GM19240 (cell line): ENCODE results near the gene DHX15.

Experiments
- DNase-seq: peaks from one replicate; pipeline ENCODE4 v3.0.0; 2011; ENCODE audit warnings: low spot score; ENCODE audit not compliant: insufficient read length

Gene DHX15

DNA sequence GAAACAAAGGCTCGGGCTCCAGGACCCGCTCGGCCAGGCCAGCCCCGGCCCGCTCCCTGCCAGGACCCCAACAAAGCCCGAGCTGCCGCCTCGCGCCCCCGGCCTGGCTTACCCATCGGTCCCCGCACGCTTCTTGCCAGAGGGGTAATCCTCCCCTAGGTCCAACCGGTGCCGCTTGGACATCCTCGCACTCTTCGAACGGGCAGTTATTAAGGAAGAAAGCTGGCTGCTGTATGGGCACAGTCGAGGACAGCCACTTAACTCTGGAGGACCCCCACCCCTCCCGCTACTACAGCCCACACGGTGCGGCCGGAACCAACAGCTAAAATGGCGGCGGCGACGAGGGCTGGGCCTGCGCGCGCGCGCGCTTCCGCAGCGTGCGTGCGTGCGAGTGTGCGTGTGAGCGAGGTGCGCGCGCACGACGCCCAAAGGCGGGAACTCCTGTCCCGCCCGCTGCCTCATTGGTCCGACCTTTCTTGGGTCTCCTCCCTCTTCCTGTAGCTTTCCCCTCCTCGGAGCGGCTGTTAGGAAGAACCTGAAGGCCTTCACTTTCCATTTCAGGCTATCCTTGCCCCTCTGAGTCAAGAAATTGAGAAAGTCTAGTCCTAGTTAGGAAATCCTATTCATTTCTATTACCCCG is at the start of gene DHX15:
Gene DHX15 (minus strand): TSS at position 344 of the 640 bp plus-strand sequence. CDS start 161 bp downstream, at position 183.
- peak; percentile 54 for DNase-seq

DNA sequence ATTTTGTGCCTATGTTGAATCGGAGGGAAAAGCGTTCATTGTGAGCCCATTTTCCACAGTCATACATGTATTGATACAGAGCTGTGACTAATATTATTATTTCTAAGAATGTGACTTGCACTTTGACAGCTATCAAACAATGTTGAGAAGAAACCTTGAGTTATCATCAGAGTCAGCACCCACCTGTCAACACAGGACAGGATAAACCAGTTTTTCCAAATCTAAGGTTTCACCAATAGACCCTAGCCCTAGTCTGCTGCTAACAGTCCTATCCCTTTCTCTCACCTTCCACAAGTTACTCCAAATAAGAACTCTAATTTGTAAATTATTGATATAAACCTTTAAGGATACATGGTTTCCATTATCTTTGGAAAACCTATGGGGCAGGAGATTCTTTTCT is 47.7 kb upstream of the DHX15 start:
- no peak for DNase-seq

DNA sequence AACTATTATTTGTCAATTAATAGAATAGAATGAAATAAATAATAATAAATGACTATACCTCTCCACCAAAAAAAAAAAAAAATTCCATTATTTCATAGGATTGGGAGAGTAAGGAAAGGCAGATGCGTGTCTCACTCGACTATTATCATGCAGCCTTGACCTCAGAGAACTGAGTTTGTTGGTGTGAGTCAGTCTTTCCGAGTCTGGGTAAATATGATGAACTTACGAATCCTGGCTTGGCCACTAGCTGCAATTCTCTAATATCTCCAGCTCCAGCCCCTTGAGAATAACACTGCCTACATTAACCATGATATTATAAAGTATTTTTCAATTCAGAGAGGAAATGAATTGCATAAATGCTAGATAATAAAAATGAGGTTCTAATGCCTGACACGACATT is 46.6 kb upstream of the DHX15 start:
- DNase-seq = no peak

DNA sequence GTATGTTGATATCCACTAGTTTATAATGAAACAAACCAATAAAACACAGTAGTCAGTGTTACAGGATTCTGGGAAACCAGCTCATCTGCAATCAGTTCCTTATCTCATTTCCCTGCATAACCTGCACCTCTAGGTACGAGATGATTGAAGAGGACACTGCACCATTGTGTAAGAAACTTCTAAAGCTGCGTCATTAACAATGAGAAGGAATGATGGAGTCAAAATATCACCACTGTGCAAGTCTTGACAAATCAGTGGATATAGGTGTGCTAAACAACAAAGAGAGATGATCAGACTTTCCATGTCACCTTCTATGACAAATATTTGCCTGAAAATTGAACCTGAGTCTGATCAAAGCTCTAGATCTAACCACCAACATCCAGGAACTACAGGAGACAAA is 40.7 kb upstream of the DHX15 start:
- no peak for DNase-seq

DNA sequence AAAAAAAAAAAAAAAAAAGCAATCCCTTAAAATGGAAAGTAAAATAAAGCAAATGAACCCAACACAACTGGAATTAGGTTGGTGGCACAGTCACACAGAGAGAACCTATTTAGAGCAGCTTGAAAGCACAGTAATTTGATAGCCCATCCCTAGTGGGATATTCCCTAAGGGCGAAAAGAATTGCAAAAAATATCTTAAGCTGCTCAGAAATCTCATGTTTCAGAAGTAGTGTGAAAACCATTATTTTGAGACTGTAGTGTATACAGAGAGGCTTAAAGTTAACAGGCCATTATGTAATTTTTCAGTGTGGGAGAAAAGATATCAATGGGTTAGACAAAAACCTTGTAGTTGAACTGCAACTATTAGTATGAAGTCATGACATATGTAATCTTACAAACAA is 40.0 kb upstream of the DHX15 start:
- no peak for DNase-seq

DNA sequence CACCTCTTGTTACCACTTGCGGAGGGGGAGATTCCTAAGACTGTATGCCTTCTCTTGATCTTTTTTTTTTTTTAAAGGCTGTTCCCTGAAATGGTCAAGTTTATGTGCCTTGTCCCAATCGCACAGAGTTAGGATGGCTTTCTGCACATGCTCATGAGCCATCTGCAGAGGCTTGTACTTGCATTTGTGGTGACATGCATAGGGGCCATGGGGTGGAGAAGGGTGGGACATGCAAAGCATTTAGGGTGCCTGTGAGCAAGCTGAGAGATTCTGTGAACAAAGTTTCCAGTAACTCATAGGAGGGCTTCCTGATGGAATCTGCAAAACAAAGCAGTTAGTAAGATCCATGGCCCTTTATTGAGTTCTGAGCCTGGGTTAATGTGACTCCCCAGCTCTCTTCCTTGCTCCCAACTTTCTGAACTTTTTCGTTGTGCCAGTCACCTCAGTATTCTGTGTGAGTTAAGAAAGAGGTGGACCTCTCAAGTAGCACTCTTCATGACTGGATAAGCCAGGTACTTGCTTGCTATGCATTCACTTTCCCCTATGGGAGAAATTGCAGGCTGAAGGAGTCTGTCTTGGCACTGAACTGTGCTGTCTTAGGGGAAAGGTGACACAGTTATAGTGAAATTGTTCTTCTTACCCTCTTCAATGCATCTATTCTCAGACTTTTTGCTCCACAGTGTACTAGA is 37.9 kb upstream of the DHX15 start:
- no peak for DNase-seq

DNA sequence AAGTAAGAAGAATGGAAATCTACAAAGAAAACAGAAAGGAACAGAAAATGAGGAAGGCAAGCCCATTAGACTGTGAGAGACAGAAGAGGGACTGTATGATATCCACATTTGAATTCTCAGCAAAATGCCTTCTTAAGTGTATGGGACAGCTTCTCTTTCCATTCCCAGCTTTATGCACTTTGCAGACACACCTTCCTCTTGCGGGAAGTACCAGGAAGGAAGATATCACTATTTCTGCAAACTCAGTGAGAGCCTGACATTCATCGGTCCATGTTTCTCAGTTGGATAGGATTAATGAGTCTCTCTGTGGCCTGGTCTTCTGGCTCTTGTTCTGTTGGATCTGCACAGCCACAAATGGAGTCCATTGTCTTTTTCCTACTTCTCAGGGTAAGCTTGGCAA is 31.6 kb upstream of the DHX15 start:
- no peak for DNase-seq

DNA sequence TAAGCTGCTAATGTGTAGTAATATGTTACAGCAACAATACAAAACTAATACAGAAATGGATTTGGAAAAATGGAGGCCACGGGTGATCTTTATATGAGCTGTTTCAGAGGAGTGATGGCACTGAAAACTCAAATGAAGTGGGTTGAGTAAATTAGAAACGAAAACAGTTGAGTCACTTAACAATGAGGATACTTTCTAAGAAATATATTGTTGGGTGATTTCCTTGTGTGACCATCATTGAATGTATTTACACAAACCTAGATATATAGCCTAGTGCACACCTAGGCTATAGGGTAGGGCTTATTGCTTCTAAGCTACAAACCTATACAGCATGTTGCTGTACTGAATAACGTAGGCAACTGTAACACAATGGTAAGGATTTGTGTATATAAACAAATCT is 30.5 kb upstream of the DHX15 start:
- no peak for DNase-seq

DNA sequence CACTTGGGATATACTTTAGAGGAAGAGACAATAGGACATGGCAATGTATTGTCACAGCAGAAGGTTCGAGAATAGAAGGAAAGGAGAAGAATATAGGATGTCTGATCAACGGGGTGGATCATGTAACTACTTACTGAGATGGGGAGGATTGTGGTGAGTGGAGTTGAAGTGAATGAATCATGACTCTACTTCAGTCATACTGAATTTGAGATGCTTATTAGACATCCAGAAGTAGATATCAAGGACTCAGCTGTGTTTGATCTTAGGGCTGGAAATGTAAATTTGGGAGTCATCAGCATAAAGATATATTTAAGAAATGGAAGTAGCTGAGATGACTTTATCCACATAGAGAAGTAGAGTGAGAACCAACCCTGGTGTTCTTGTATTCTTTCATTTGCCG is 29.1 kb upstream of the DHX15 start:
- no peak for DNase-seq

DNA sequence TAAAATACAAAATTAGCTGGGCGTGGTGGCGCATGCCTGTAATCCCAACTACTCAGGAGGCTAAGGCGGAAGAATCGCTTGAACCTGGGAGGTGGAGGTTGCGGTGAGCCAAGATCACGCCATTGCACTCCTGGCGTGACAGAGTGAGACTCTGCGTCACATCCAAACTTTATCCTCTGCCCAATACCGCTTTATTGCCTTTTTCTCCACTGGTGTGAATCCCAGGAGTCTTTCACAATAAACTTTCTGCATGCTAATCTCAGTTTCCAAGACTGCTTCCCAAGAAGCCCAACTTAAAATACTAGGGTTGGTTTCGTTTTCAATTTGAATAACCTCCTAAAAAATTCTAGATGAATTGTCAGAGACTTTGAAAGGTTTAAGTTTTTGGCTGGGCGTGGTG is 27.2 kb upstream of the DHX15 start:
- DNase-seq = no peak

DNA sequence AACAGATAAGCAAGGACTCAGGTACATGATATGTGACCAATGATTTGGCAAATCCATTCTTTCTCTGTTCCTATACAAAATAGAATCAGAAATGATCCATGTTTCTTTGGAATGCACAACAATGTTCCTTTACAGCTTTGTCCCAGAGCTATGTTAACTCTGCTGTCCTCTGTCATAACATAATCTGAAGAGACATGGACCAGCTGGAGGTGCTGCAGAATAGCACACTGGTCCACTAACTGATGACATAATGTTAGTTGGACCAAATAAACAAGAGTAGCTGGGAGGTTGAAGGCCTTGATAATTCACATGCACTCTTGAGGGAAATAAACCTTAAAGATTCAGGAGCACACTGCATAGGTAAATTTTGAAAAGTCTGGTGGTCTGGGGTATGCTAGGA is 23.0 kb upstream of the DHX15 start:
- DNase-seq = no peak

DNA sequence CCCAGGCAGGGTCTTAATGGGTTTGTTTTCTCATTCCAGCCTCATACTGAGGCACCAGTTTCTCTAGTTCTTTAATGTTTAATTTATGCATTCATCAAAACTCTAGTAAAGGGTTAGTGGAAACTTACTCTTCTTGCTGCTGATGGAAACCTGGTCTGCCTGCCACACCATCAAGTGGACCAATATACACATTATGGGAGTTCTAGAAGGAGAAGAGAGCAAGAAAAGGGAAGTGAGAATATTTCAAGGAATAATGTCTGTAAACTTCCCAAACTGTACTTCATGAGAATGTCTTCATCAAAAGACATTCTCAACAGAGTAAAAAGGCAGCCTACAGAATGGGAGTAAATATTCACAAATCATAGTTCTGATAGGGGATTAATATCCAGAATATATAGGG is 20.9 kb upstream of the DHX15 start:
- DNase-seq = no peak

DNA sequence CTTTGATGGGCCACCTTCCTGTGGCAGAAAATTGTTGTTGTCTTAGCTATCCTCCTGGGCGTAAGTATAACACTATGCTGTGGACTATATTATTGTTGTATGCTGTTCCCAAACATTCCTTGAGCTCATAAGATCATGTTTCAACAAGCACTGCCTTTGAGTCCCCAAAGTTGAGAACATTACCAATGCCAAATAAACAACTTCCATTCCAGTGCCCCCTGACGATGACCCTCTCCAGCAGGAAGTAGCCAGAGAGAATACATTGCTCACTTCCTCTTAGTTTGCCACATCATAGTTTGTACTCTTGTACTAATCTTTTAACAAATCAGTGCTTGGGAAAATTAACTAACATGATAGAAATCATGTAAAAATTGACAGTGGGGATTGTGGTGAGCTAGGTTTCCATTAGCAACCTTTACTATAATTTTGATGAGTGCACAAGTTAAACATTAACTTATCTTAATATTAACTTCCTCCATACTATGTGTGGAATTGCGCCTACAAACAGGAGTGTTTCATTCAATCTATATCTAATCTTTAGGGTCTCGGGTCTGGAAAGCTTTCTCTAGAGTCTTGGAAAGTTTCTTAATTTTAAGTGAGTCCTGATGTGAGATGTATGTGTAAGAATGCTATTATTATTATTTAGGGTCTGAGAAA is 20.3 kb upstream of the DHX15 start:
- DNase-seq = no peak

DNA sequence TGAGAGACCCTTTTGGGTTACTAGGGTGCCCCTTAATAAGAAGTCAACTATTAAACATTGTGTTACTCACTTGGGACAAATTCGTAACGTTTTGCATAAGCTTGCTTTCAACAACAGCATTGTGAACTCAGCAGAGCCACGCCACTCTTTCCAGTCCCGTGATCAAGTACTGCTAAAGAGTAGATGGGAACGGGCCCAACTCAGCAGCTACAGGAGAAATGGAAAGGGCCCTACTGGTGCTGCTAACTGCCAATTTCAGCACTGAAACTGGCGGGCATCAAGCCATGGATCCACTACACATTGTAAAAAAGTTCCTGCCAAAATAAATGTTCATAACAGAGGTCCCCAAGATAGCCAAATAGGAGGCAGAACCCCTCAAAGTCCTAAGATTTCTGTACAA is 19.0 kb upstream of the DHX15 start:
- DNase-seq = no peak

DNA sequence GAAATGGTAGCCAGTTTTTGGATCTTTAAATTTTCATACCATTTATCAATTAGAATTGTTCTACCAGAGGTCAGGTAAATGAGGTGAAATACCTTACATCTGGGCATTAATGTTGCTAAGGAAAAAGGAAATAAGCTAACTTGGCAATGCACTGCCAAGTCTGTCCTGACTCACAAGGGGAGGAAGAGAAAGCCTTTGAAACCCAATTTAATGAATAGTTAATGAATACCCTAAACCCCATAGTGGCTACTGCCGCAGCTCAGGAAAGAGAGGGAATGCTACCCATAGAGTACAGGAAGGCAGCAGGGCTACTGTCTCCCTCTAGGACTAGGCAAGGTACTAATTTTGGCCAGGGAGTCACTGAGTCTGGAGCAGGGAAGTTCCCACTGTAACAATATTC is 16.8 kb upstream of the DHX15 start:
- no peak for DNase-seq

DNA sequence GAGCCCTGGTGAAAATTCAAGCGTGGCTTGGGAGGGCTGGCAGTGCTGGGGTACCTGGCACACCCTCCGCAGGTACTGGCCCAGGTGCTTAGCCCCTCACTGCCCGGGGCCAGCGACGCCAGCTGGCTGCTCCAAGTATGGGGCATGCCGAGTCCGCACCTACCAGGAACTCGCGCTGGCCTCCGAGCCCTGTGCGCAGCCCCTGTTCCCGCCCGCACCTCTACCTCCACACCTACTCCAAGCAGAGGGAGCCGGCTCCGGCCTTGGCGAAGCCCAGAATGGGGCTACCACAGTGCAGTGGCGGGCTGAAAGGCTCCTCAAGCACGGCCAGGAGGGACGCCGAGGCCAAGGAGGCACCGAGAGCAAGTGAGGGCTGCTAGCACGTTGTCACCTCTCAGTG is 14.9 kb upstream of the DHX15 start:
- DNase-seq = no peak

DNA sequence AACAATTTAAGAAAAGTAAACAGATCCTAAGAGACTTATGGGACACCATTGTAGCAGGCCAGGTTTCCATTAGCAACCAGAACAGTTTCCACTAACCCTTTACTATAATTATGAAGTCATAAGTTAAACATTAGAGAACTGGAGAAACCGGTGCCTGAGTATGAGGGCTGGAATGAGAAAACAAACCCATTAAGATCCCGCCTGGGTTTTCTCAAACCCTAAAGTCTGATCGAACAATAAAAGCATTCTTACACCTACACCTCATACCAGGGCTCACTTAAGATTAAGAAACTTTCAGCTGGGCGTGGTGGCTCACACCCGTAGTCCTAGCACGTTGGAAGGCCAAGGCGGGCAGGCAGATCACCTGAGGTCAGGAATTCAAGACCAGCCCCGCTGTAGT is 13.7 kb upstream of the DHX15 start:
- DNase-seq = no peak

DNA sequence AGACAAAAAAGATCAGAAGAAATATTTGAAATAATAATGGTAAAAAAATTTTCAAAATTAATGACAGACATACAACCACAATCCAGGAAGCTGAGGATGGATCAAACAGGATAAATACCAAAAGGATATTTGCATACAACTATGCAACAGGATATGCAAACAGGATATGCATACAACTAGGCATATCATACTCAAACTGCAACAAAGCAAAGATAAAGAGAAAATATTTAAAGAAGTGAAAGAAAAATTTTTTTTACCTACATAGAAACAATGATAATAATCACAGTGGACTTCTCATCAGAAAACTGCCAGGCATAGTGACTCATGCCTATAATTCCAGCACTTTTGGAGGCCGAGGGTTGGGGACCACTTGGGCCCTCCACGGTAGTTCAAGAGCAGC is 11.3 kb upstream of the DHX15 start:
- no peak for DNase-seq

DNA sequence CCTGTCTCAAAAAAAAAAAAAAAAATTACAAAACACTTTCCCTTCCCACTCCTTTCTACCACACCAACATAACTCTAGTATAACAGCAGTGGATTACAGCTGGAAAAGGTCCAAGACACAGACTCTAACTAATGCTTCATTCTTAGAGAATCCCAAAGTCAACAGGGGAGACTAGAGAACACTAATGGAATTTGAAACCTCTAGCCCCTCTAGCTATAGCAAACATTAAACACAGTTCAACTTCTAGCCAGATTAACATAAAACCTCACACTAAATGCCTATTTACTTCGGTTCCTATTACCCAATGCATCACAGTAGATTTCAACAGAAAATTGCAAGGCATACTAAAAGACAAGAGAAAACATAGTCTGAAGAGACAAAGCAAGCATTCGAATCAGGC is 10.5 kb upstream of the DHX15 start:
- no peak for DNase-seq

DNA sequence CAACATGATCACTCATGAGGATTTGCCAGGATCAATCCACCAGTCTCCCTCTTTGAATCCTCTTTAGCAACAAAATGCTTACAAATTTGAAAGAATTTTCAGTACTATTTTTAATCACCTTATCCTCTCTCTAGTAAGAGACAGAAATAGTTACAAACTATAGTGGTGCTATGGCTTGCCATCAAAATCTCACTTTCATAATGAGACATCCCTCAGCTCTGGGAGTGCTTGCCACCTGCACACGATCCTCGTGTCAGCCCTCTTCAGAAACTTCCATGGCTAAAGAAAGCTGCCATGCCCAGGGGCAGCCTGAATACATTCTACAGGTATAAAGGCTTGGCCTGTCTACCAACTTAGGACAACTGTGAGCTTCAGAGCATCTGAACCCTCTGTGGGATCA is 5.1 kb upstream of the DHX15 start:
- DNase-seq = no peak

DNA sequence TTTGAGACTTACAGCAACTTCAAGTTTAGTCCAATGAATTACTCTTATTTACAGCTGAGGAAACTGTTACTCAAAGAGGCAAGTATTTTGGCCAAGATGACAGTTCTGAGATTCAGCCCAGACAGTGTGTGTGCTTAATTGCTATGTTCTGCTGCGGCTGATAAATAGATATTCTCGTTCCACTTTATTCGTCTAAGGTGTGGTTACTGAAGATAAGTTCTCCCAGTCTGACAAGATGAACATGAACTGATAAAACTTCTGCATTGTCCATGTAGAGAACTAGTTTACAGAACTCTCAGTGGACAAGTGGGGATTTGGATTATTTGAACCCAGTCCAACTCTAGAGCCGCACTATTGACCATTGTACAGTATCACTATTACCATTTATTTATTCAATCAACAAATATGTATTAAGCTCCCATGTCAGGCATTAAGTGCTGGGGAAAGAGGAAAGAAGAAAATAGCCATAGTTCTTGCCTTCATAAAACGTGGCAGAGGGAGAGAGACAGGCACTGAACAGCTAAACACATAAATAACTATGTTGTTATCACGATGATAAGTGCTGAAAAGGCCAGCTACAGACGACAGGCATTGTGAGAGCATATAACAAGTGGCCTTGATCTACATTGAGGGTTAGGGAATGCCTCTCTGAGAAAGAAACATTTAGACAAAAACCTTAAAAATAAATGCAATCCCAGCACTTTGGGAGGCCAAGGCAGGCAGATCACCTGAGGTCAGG is 4.0 kb upstream of the DHX15 start:
- DNase-seq = no peak
